A549 (cell line): ENCODE results near the gene PCCB. TPM values are rescaled to one million over a fixed set of nuclear protein-coding genes. Genes with fewer than 3 reads are reported as not detected.

Experiments used
- ATAC-seq, 2 experiments: fragments of 200-7000 bp in 1 of 2; fragments of >200 bp in 1 of 2; cut with Nextera tagmentation in 1 of 2; cut with Tn5 transposase in 1 of 2; 3 replicates each; pipeline versions ENCODE4 v1.8.0 to v1.9.1; 2018 to 2020; ENCODE audit warnings: mild to moderate bottlenecking in 1 of 2, moderate library complexity in 1 of 2
- CTCF ChIA-PET: fragments of 300-600 bp; sonication (Branson Sonifier 250); formaldehyde crosslinking; extraction: SDS; loops from one replicate; lab custom pipeline; 2021; ENCODE audit warnings: antibody characterized with exemption, inconsistent platforms; lab: Yijun Ruan, JAX
- POLR2A ChIA-PET: fragments of 350-600 bp; formaldehyde crosslinking; extraction: SDS; loops from one replicate; lab custom pipeline; 2021; ENCODE audit warnings: antibody characterized with exemption, inconsistent platforms; lab: Yijun Ruan, JAX
- DNase-seq, 2 experiments: peaks; one replicate each; pipeline versions ENCODE4 v3.0.0 to v3.0.0-alpha.2; 2011 to 2016; ENCODE audit warnings: low read depth in 1 of 2, low spot score in 1 of 2
- FAIRE-seq: peaks from 2 replicates; lab custom pipeline; 2011; peaks lifted over from hg19 to GRCh38; lab: Jason Lieb, UNC
- H3K27ac ChIP-seq, 2 experiments: fragments of >200 bp; sonication (Bioruptor Twin); formaldehyde crosslinking; 3 replicates each; pipeline ENCODE4 v1.5.1; 2016 to 2017
- H3K4me1 ChIP-seq: fragments of >200 bp; sonication (Bioruptor Twin); formaldehyde crosslinking; 3 replicates; pipeline ENCODE4 v1.6.1; 2016
- H3K4me2 ChIP-seq: fragments of >200 bp; sonication (Bioruptor Twin); formaldehyde crosslinking; 3 replicates; pipeline ENCODE4 v1.6.1; 2016
- H3K4me3 ChIP-seq: fragments of >200 bp; sonication (Bioruptor Twin); formaldehyde crosslinking; 3 replicates; pipeline ENCODE4 v1.5.1; 2016
- H3K9me3 ChIP-seq: fragments of >200 bp; sonication (Bioruptor Twin); formaldehyde crosslinking; 3 replicates; pipeline ENCODE4 v1.6.1; 2016
- ATOH8 ChIP-seq: fragments of 250-450 bp; sonication (Bioruptor Pico); IDR thresholded peaks from 2 replicates; pipeline ENCODE4 v1.5.0; 2020; ENCODE audit warnings: low read depth, mild to moderate bottlenecking, moderate library complexity
- BCL3 ChIP-seq: fragments of >200 bp; sonication (Bioruptor Twin); formaldehyde crosslinking; IDR thresholded peaks from 3 replicates; pipeline ENCODE4 v1.6.1; 2016
- CBX8 ChIP-seq: fragments of 200-600 bp; sonication (generic); IDR thresholded peaks from 2 replicates; pipeline ENCODE4 v1.6.1; 2016
- CHD4 ChIP-seq: fragments of 200-600 bp; sonication (generic); IDR thresholded peaks from 2 replicates; pipeline ENCODE4 v1.6.1; 2016; ENCODE audit warnings: antibody characterized with exemption, mild to moderate bottlenecking, borderline replicate concordance
- EHF ChIP-seq: fragments of 250-450 bp; sonication (Bioruptor Pico); IDR thresholded peaks from 2 replicates; pipeline ENCODE4 v1.5.0; 2020; ENCODE audit warnings: mild to moderate bottlenecking
- EP300 ChIP-seq, 2 experiments: fragments of >200 bp; sonication (Bioruptor Twin); formaldehyde crosslinking; IDR thresholded peaks; 2 replicates in 1 of 2; 3 replicates in 1 of 2; pipeline ENCODE4 v1.6.1; 2016 to 2017
- HMGXB4 ChIP-seq: fragments of 250-450 bp; sonication (Bioruptor Pico); IDR thresholded peaks from 2 replicates; pipeline ENCODE4 v1.5.0; 2021; ENCODE audit warnings: mild to moderate bottlenecking, moderate library complexity, borderline replicate concordance
- HOXB5 ChIP-seq: fragments of 250-450 bp; sonication (Bioruptor Pico); IDR thresholded peaks from 2 replicates; pipeline ENCODE4 v1.5.0; 2020; ENCODE audit warnings: mild to moderate bottlenecking, moderate library complexity
- JUN ChIP-seq, 2 experiments: fragments of >200 bp; sonication (Bioruptor Twin); formaldehyde crosslinking; IDR thresholded peaks; 2 replicates in 1 of 2; 3 replicates in 1 of 2; pipeline ENCODE4 v1.6.1; 2016 to 2017
- JUNB ChIP-seq: fragments of >200 bp; sonication (Bioruptor Twin); formaldehyde crosslinking; IDR thresholded peaks from 2 replicates; pipeline ENCODE4 v1.6.1; 2016
- MAZ ChIP-seq: fragments of 150-350 bp; IDR thresholded peaks from 2 replicates; pipeline ENCODE4 v1.6.1; 2014; ENCODE audit warnings: antibody characterized with exemption, low read depth, low read length, borderline replicate concordance
- MYC ChIP-seq: IDR thresholded peaks from 2 replicates; pipeline ENCODE4 v1.6.1; 2012; ENCODE audit warnings: mild to moderate bottlenecking, inconsistent platforms, low read length, improper control_type of control experiment, borderline replicate concordance
- PBX3 ChIP-seq: IDR thresholded peaks from 2 replicates; pipeline ENCODE4 v1.6.1; 2012
- RCOR1 ChIP-seq: fragments of 150-350 bp; IDR thresholded peaks from 2 replicates; pipeline ENCODE4 v1.6.1; 2014; ENCODE audit warnings: antibody characterized with exemption, low read length, low read depth
- REST ChIP-seq: fragments of 200-600 bp; sonication (generic); IDR thresholded peaks from 2 replicates; pipeline ENCODE4 v1.6.1; 2016; ENCODE audit warnings: antibody characterized with exemption, mild to moderate bottlenecking, moderate library complexity
- SMC3 ChIP-seq: fragments of >200 bp; sonication (Bioruptor Twin); formaldehyde crosslinking; IDR thresholded peaks from 3 replicates; pipeline ENCODE4 v1.6.1; 2018; ENCODE audit warnings: inconsistent platforms
- SREBF2 ChIP-seq: fragments of 450-650 bp; IDR thresholded peaks from 2 replicates; pipeline ENCODE4 v1.6.1; 2014; ENCODE audit warnings: mild to moderate bottlenecking, moderate library complexity
- TFCP2L1 ChIP-seq: fragments of 250-450 bp; sonication (Bioruptor Pico); IDR thresholded peaks from 2 replicates; pipeline ENCODE4 v1.5.0; 2021; ENCODE audit warnings: mild to moderate bottlenecking
- ZFP36 ChIP-seq: fragments of 450-650 bp; IDR thresholded peaks from 2 replicates; pipeline ENCODE4 v1.6.1; 2014; ENCODE audit warnings: borderline replicate concordance; ENCODE audit not compliant: partially characterized antibody
- WGBS: methylation state at CpG from one replicate; pipeline ENCODE4 v1.1.6; 2017; ENCODE audit errors: missing lambda C conversion rate; 5-methylcytosine and 5-hydroxymethylcytosine counted together
- polyA plus RNA-seq, 4 experiments: library from polyadenylated mRNA; depleted of rRNA in 3 of 4; stranded (reverse); fragments of >200 nt; fragmentation: RNase III in 1 of 4; extraction: RNeasy Plus Mini Kit Qiagen cat#74134 plus additional on column Dnase treatment in 1 of 4; gene quantifications; 2 replicates in 3 of 4; 3 replicates in 1 of 4; pipeline ENCODE4 v1.2.3, GENCODE V29; 2011 to 2017

The PCCB gene
- polyA plus RNA-seq, 2 of the 4 experiments (the other 2 are of a cell fraction), result 31.7 to 65.5 TPM

GRCh38 chr3:136283627-136284026 is 33.5 kb downstream of the PCCB start:
- POLR2A ChIA-PET, result interaction anchor here (0.6 kb wide), 1 partner anchor 483 kb away, joined by 5 read pairs; no protein-coding TSS in a partner anchor
- CTCF ChIA-PET, result no interaction called here
- DNase-seq (no peak), ATAC-seq (no peak), FAIRE-seq (no peak)
- Histone ChIP-seq H3K4me3 (no peak overlapping the region), H3K4me1 (no peaks in the 10 kb centered on the region), H3K4me2 (no peak overlapping the region), H3K9me3 (peaks cover 22% of the 10 kb centered on the region), H3K27ac (no peak overlapping the region)
- TF ChIP-seq ATOH8 (CRISPR knock-in tag), result no peak
- TF ChIP-seq EP300 (IDR thresholded peaks at IDR 0.05), result no peak
- no peak for TF ChIP-seq BCL3
- TF ChIP-seq JUNB, result no peak
- TF ChIP-seq SMC3, result no peak
- TF ChIP-seq MYC, result no peak
- TF ChIP-seq HOXB5 (CRISPR knock-in tag), result no peak
- 93% methylated on average over 6 of the region's 6 CpGs for WGBS

- Histone ChIP-seq H3K27ac (no peak overlapping the region), H3K9me3 (no peaks in the 10 kb centered on the region), H3K4me3 (no peak overlapping the region), H3K4me1 (no peaks in the 10 kb centered on the region), H3K4me2 (no peak overlapping the region)
- ChIA-PET POLR2A (no interaction called here), CTCF (no interaction called here)
- ATAC-seq, result no peak
- no peak for DNase-seq
- 98% methylated on average over 5 of the region's 5 CpGs for WGBS
- no peak for TF ChIP-seq ZFP36
- no peak for TF ChIP-seq REST
- TF ChIP-seq MAZ, result no peak
- TF ChIP-seq SREBF2, result no peak
- TF ChIP-seq EHF, result no peak
- no peak for TF ChIP-seq CHD4
- no peak for TF ChIP-seq RCOR1
- no peak for TF ChIP-seq PBX3
- TF ChIP-seq JUN (IDR thresholded peaks at IDR 0.05), result no peak
- no peak for TF ChIP-seq CBX8
- TF ChIP-seq TFCP2L1 (CRISPR knock-in tag), result no peak
- no peak for TF ChIP-seq HMGXB4 (CRISPR knock-in tag)
- FAIRE-seq, result no peak
These were observed 41.2 kb downstream of the PCCB start for GRCh38 chr3:136291302-136291701.
